ENCODE data around the gene MGLL.

MGLL gene

DNA sequence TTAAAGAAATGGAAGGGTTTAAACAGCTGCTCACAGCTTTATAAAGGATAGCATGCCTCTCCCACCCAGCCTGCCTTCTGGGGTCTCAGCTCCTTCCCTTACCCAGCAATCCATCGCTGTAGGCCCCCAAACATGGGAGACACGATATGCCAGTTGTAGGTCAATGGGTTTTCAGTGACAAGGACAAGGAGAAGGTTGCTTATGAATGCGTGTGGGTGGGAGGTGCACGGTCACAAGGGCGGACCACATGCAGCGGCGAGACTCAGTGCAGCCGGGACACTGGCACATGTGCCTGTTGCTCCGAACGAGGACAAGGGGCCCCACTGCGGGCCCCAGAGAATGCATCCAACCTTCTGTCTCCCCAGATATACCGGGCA, 67.0 kb downstream of the MGLL start:
- Histone ChIP-seq H3K79me2 (ENCODE audit: insufficient read depth, low read length) (no peaks in the 10 kb centered on the region), H3K9me2 (ENCODE audit: low read depth, low read length) (no peaks in the 10 kb centered on the region), H3K4me3 (ENCODE audit: low read depth, low read length, poor library complexity, severe bottlenecking) (no peak overlapping the region), H3K4me1 (ENCODE audit: insufficient read depth, low read length, severe bottlenecking) (peaks cover 12% of the 10 kb centered on the region), H4K20me1 (ENCODE audit: insufficient read depth, low read length) (no peaks in the 10 kb centered on the region), H3F3A (ENCODE audit: insufficient read depth, low read length) (no peaks in the 10 kb centered on the region), H3K27ac (ENCODE audit: low read depth, low read length, poor library complexity, severe bottlenecking) (no peak overlapping the region), H3K4me2 (ENCODE audit: low read length) (no peak overlapping the region), H3K36me3 (ENCODE audit: insufficient read depth, low read length) (no peaks in the 10 kb centered on the region), H3K27me3 (ENCODE audit: insufficient read depth, low read length) (peaks cover 4% of the 10 kb centered on the region; the same call in 1 of the 2 replicates), H3K9me3 (ENCODE audit: low read length) (no peaks in the 10 kb centered on the region), H2AFZ (ENCODE audit: low read length) (no peak overlapping the region), H3K9ac (ENCODE audit: low read length) (no peak overlapping the region)
- no peak for TF ChIP-seq EZH2 (IDR thresholded peaks at IDR 0.05; ENCODE audit: borderline replicate concordance, low read length)
- TF ChIP-seq, protein P1, sequence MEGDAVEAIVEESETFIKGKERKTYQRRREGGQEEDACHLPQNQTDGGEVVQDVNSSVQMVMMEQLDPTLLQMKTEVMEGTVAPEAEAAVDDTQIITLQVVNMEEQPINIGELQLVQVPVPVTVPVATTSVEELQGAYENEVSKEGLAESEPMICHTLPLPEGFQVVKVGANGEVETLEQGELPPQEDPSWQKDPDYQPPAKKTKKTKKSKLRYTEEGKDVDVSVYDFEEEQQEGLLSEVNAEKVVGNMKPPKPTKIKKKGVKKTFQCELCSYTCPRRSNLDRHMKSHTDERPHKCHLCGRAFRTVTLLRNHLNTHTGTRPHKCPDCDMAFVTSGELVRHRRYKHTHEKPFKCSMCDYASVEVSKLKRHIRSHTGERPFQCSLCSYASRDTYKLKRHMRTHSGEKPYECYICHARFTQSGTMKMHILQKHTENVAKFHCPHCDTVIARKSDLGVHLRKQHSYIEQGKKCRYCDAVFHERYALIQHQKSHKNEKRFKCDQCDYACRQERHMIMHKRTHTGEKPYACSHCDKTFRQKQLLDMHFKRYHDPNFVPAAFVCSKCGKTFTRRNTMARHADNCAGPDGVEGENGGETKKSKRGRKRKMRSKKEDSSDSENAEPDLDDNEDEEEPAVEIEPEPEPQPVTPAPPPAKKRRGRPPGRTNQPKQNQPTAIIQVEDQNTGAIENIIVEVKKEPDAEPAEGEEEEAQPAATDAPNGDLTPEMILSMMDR (IDR thresholded peaks at IDR 0.05; ENCODE audit: low read length), result no peak

- H3K9me2 ChIP-seq (ENCODE audit: low read depth, low read length), result no peaks in the 10 kb centered on the region
- no peak overlapping the region for H3K9ac ChIP-seq (ENCODE audit: low read length)
- no peaks in the 10 kb centered on the region for H3K9me3 ChIP-seq (ENCODE audit: low read length)
- no peak overlapping the region for H3K4me3 ChIP-seq (ENCODE audit: low read depth, low read length, poor library complexity, severe bottlenecking)
- no peak overlapping the region for H3K4me2 ChIP-seq (ENCODE audit: low read length)
- no peaks in the 10 kb centered on the region for H3K79me2 ChIP-seq (ENCODE audit: insufficient read depth, low read length)
- H3K4me1 ChIP-seq (ENCODE audit: insufficient read depth, low read length, severe bottlenecking), result peaks cover 16% of the 10 kb centered on the region
- no peak overlapping the region for H2AFZ ChIP-seq (ENCODE audit: low read length)
- TF ChIP-seq, protein P1 (IDR thresholded peaks at IDR 0.05; ENCODE audit: low read length), result no peak
- TF ChIP-seq EZH2 (IDR thresholded peaks at IDR 0.05; ENCODE audit: borderline replicate concordance, low read length), result no peak
- no peaks in the 10 kb centered on the region for H3K36me3 ChIP-seq (ENCODE audit: insufficient read depth, low read length)
- no peak overlapping the region for H3K27ac ChIP-seq (ENCODE audit: low read depth, low read length, poor library complexity, severe bottlenecking)
- no peaks in the 10 kb centered on the region for H4K20me1 ChIP-seq (ENCODE audit: insufficient read depth, low read length)
- H3F3A ChIP-seq (ENCODE audit: insufficient read depth, low read length), result no peaks in the 10 kb centered on the region
- H3K27me3 ChIP-seq (ENCODE audit: insufficient read depth, low read length), result 0 out of 2 replicates have a peak, but pooled peaks cover 4% of the 10 kb centered on the region
Observed at GRCh38 chr3:127754411-127755304, 67.7 kb downstream of the MGLL start.

- H3K4me1 ChIP-seq (ENCODE audit: insufficient read depth, low read length, severe bottlenecking), result peaks cover 16% of the 10 kb centered on the region
- no peak overlapping the region for H2AFZ ChIP-seq (ENCODE audit: low read length)
- H4K20me1 ChIP-seq (ENCODE audit: insufficient read depth, low read length), result no peaks in the 10 kb centered on the region
- H3K4me2 ChIP-seq (ENCODE audit: low read length), result no peak overlapping the region
- no peak overlapping the region for H3K27ac ChIP-seq (ENCODE audit: low read depth, low read length, poor library complexity, severe bottlenecking)
- H3K79me2 ChIP-seq (ENCODE audit: insufficient read depth, low read length), result no peaks in the 10 kb centered on the region
- 0 out of 2 replicates have a peak, but pooled peaks cover 4% of the 10 kb centered on the region for H3K27me3 ChIP-seq (ENCODE audit: insufficient read depth, low read length)
- H3K36me3 ChIP-seq (ENCODE audit: insufficient read depth, low read length), result no peaks in the 10 kb centered on the region
- no peaks in the 10 kb centered on the region for H3F3A ChIP-seq (ENCODE audit: insufficient read depth, low read length)
- H3K9me3 ChIP-seq (ENCODE audit: low read length), result no peaks in the 10 kb centered on the region
- no peak for TF ChIP-seq EZH2 (IDR thresholded peaks at IDR 0.05; ENCODE audit: borderline replicate concordance, low read length)
- TF ChIP-seq, protein P1 (IDR thresholded peaks at IDR 0.05; ENCODE audit: low read length), result no peak
- H3K4me3 ChIP-seq (ENCODE audit: low read depth, low read length, poor library complexity, severe bottlenecking), result no peak overlapping the region
- H3K9me2 ChIP-seq (ENCODE audit: low read depth, low read length), result no peaks in the 10 kb centered on the region
- no peak overlapping the region for H3K9ac ChIP-seq (ENCODE audit: low read length)
Observed at GRCh38 chr3:127753898-127754410, 68.4 kb downstream of the MGLL start.

Data from OCI-LY1 (cell line).